ENCODE results near the gene USP30. TPM values are rescaled to one million over a fixed set of nuclear protein-coding genes. Genes with fewer than 3 reads are reported as not detected.
"Not testable (repeated sequence)": the region's sequence is repeated elsewhere in the genome, so short reads cannot be mapped to it uniquely, and the experiment has no call there.

Gene USP30
- total RNA-seq, 1 donor from 2014 or later, result 18.2 TPM

DNA sequence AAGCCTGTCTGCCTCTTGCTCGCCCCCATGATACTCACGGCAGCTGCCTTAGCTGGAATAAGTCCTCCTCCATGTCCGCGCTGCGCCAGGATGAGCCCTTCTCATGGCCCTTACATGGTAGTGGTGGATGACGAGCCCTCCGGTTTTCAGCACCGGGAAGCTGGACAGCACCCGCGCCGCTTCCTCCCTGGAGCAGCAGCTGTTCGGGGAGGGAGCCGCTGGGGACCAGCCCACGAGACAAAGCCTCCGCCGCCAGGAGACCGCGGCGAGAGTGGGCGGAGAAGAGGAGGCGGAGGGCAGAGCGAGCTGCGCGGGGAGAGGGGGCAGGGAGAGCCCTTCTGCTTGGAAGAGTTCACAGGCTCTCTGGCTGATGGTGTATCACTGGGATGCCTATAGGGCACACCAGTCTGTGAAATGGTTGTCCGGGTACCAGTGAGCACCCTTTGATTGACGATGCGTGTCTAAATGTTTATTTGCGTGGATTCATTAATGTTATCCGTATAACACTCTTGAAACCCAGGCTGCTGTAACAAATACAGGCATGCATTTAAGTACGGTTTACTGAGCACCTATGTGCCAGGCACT is 31.5 kb upstream of the USP30 start, which contains the start of gene SVOP:
TSS of gene SVOP (minus strand) at position 273 of the 585 bp plus-strand sequence. CDS start at position 73, 200 bp downstream.
- Mint-ChIP-seq H3K27ac (ENCODE audit: unreplicated experiment) (no peak within 1 kb of the TSS), H3K36me3 (ENCODE audit: unreplicated experiment) (no peaks in the 10 kb centered on the region), H3K4me1 (ENCODE audit: unreplicated experiment) (peaks cover 3% of the 10 kb centered on the region), H3K27me3 (ENCODE audit: unreplicated experiment) (peaks cover 7% of the 10 kb centered on the region), H3K4me3 (ENCODE audit: unreplicated experiment) (peak within 1 kb of the TSS; percentile 29), H3K9me3 (ENCODE audit: unreplicated experiment) (no peaks in the 10 kb centered on the region)
- TF ChIP-seq, protein P1, sequence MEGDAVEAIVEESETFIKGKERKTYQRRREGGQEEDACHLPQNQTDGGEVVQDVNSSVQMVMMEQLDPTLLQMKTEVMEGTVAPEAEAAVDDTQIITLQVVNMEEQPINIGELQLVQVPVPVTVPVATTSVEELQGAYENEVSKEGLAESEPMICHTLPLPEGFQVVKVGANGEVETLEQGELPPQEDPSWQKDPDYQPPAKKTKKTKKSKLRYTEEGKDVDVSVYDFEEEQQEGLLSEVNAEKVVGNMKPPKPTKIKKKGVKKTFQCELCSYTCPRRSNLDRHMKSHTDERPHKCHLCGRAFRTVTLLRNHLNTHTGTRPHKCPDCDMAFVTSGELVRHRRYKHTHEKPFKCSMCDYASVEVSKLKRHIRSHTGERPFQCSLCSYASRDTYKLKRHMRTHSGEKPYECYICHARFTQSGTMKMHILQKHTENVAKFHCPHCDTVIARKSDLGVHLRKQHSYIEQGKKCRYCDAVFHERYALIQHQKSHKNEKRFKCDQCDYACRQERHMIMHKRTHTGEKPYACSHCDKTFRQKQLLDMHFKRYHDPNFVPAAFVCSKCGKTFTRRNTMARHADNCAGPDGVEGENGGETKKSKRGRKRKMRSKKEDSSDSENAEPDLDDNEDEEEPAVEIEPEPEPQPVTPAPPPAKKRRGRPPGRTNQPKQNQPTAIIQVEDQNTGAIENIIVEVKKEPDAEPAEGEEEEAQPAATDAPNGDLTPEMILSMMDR (IDR thresholded peaks at IDR 0.05), result no peak
- peak; percentile 96 for DNase-seq (ENCODE audit: extremely low spot score, unreplicated experiment)

DNA sequence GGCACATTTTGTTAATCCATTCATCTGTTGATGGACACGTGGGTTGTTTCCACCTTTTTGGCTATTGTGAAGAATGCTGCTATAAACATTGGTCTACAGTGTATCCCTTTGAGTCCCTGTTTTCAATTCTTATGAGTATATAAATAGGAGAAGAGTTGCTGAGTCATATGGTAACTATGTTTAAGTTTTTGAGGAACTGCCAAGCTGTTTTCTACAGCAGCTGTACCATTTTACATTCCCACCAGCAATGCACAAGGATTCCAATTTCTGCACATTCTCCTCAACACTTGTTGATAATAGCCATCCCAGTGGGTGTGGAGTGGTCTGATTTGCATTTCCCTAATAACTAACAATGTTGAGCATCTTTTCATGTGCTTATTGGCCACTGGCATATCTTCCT is 24.6 kb upstream of the USP30 start:
- no peak overlapping the region for H3K4me3 Mint-ChIP-seq (ENCODE audit: unreplicated experiment)
- no peak overlapping the region for H3K27ac Mint-ChIP-seq (ENCODE audit: unreplicated experiment)
- H3K27me3 Mint-ChIP-seq (ENCODE audit: unreplicated experiment), result peaks cover 15% of the 10 kb centered on the region
- H3K4me1 Mint-ChIP-seq (ENCODE audit: unreplicated experiment), result peaks cover 13% of the 10 kb centered on the region
- TF ChIP-seq, protein P1 (IDR thresholded peaks at IDR 0.05), result no peak
- H3K36me3 Mint-ChIP-seq (ENCODE audit: unreplicated experiment), result no peaks in the 10 kb centered on the region
- DNase-seq (ENCODE audit: extremely low spot score, unreplicated experiment), result peak; percentile 7
- no peaks in the 10 kb centered on the region for H3K9me3 Mint-ChIP-seq (ENCODE audit: unreplicated experiment)

DNA sequence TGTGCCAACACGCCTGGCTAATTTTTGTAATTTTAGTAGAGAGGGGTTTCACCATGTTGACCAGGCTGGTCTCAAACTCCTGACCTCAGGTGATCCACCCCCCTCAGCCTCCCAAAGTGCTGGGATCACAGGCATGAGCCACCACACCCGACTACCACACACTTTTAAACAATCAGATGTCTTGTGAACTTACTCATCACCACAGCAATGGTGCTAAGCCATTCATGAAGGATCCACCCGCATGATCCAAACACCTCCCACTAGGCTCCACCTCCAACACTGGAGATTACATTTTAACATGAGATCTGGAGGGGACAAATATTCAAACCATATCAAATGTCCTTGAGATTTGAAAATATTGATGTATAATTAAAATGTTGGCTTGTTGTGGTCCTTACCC is 23.8 kb upstream of the USP30 start:
- H3K4me3 Mint-ChIP-seq (ENCODE audit: unreplicated experiment); H3K36me3 Mint-ChIP-seq (ENCODE audit: unreplicated experiment); H3K27ac Mint-ChIP-seq (ENCODE audit: unreplicated experiment); H3K9me3 Mint-ChIP-seq (ENCODE audit: unreplicated experiment): not testable (repeated sequence)
- peak; percentile 34 for DNase-seq (ENCODE audit: extremely low spot score, unreplicated experiment)
- Mint-ChIP-seq H3K27me3 (ENCODE audit: unreplicated experiment) (peaks cover 15% of the 10 kb centered on the region), H3K4me1 (ENCODE audit: unreplicated experiment) (peaks cover 21% of the 10 kb centered on the region)

DNA sequence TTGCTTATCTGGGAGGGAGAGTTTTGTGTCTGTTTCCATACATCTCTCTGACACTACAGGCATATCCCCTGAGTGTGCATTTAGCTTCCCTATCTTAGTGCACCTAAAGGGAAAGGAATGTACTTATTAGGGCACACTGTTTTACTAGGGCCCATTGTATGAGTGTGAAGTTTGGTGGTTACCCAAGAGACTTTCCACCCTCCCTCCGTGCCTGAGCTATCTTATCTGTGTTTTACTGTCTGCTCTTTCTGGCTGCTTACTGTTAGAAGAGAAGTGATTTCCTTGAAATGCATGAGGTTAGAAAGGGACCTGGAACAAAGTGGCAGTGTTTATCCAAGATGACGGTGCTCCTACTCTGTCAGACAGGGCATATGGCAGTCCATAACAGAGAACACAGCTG is 23.0 kb upstream of the USP30 start:
- peaks cover 24% of the 10 kb centered on the region for H3K4me1 Mint-ChIP-seq (ENCODE audit: unreplicated experiment)
- TF ChIP-seq, protein P1 (IDR thresholded peaks at IDR 0.05), result no peak
- no peaks in the 10 kb centered on the region for H3K36me3 Mint-ChIP-seq (ENCODE audit: unreplicated experiment)
- no peaks in the 10 kb centered on the region for H3K9me3 Mint-ChIP-seq (ENCODE audit: unreplicated experiment)
- H3K27me3 Mint-ChIP-seq (ENCODE audit: unreplicated experiment), result peaks cover 15% of the 10 kb centered on the region
- H3K27ac Mint-ChIP-seq (ENCODE audit: unreplicated experiment), result no peak overlapping the region
- no peak overlapping the region for H3K4me3 Mint-ChIP-seq (ENCODE audit: unreplicated experiment)
- peak; percentile 11 for DNase-seq (ENCODE audit: extremely low spot score, unreplicated experiment)

- DNase-seq (ENCODE audit: extremely low spot score, unreplicated experiment), result peak; percentile 23
- TF ChIP-seq, protein P1 (IDR thresholded peaks at IDR 0.05), result no peak
- H3K4me3 Mint-ChIP-seq (ENCODE audit: unreplicated experiment), result no peak overlapping the region
Measured at GRCh38 chr12:109033239-109034196, 18.9 kb upstream of the USP30 start.

More at GRCh38 chr12:109033239-109034196, 18.9 kb upstream of the USP30 start:
- Mint-ChIP-seq H3K27ac (ENCODE audit: unreplicated experiment) (peak overlapping the region; percentile 55), H3K27me3 (ENCODE audit: unreplicated experiment) (peaks cover 21% of the 10 kb centered on the region), H3K36me3 (ENCODE audit: unreplicated experiment) (no peaks in the 10 kb centered on the region), H3K4me1 (ENCODE audit: unreplicated experiment) (peaks cover 15% of the 10 kb centered on the region), H3K9me3 (ENCODE audit: unreplicated experiment) (no peaks in the 10 kb centered on the region)
